Right hindlimb (tissue), 1 donor: ENCODE measurements around the gene TEPSIN.

Experiments
- DNase-seq: peaks from one replicate; pipeline ENCODE4 v3.0.0-alpha.2; 2018

Gene TEPSIN

GRCh38 chr17:81218459-81218858 is 20.4 kb downstream of the TEPSIN start:
- DNase-seq: no peak

- DNase-seq: peak; percentile 74
Observed at GRCh38 chr17:81217491-81217890, 21.4 kb downstream of the TEPSIN start.

- DNase-seq: no peak
Observed at GRCh38 chr17:81213978-81214377, 24.9 kb downstream of the TEPSIN start.

GRCh38 chr17:81212365-81212764 is 26.5 kb downstream of the TEPSIN start:
- DNase-seq: no peak

- no peak for DNase-seq
Observed at GRCh38 chr17:81210868-81211267, 28.0 kb downstream of the TEPSIN start.

GRCh38 chr17:81210466-81210865 is 28.4 kb downstream of the TEPSIN start:
- DNase-seq: no peak

- DNase-seq: no peak
Observed at GRCh38 chr17:81209141-81209540, 29.7 kb downstream of the TEPSIN start.

GRCh38 chr17:81208651-81209050 is 30.2 kb downstream of the TEPSIN start:
- DNase-seq: no peak

GRCh38 chr17:81207610-81208581 is 31.0 kb downstream of the TEPSIN start:
- peak; percentile 44 for DNase-seq

- DNase-seq: no peak
Observed at GRCh38 chr17:81206657-81207056, 32.2 kb downstream of the TEPSIN start.

- no peak for DNase-seq
Observed at GRCh38 chr17:81206166-81206565, 32.7 kb downstream of the TEPSIN start.

GRCh38 chr17:81204578-81204977 is 34.3 kb downstream of the TEPSIN start:
- DNase-seq: no peak

- DNase-seq: no peak
Observed at GRCh38 chr17:81203136-81203535, 35.7 kb downstream of the TEPSIN start.

GRCh38 chr17:81202318-81202717 is 36.5 kb downstream of the TEPSIN start:
- no peak for DNase-seq

- DNase-seq: no peak
Observed at GRCh38 chr17:81200695-81201580, 37.9 kb downstream of the TEPSIN start.

- no peak for DNase-seq
Observed at GRCh38 chr17:81200201-81200600, 38.7 kb downstream of the TEPSIN start.

GRCh38 chr17:81199482-81199830 is 39.4 kb downstream of the TEPSIN start:
- DNase-seq: no peak

- no peak for DNase-seq
Observed at GRCh38 chr17:81198826-81199481, 39.9 kb downstream of the TEPSIN start.

- no peak for DNase-seq
Observed at GRCh38 chr17:81197831-81198490, 40.9 kb downstream of the TEPSIN start.

- no peak for DNase-seq
Observed at GRCh38 chr17:81197409-81197795, 41.5 kb downstream of the TEPSIN start.

- no peak for DNase-seq
Observed at GRCh38 chr17:81196505-81197408, 42.1 kb downstream of the TEPSIN start.
